Fibroblast of the aortic adventitia (primary cell): ENCODE data around the gene CALCOCO1. TPM values are rescaled to one million over a fixed set of nuclear protein-coding genes. Genes with fewer than 3 reads are reported as not detected.

Source experiments
- DNase-seq: peaks from one replicate; pipeline ENCODE4 v3.0.0-alpha.2; 2010; ENCODE audit warnings: low read depth
- H3K4me3 ChIP-seq: 2 replicates; pipeline ENCODE4 v1.5.1; 2011; ENCODE audit warnings: low read depth, mild to moderate bottlenecking, control low read depth, low read length, moderate library complexity
- total RNA-seq: library from RNA; depleted of rRNA; stranded (reverse); fragments of >200 nt; gene quantifications from 2 replicates; pipeline ENCODE4 v1.2.3, GENCODE V29; 2012; ENCODE audit warnings: low replicate concordance
- TF ChIP-seq, protein P1 (sequence below): IDR thresholded peaks from 2 replicates; pipeline ENCODE4 v1.5.1; 2011; ENCODE audit warnings: mild to moderate bottlenecking, low read length, control low read depth, inconsistent platforms; ENCODE audit not compliant: insufficient read depth

Gene CALCOCO1
- total RNA-seq, 1 donor = 96.2 TPM

- peak; percentile 72 for DNase-seq
- TF ChIP-seq, protein P1, sequence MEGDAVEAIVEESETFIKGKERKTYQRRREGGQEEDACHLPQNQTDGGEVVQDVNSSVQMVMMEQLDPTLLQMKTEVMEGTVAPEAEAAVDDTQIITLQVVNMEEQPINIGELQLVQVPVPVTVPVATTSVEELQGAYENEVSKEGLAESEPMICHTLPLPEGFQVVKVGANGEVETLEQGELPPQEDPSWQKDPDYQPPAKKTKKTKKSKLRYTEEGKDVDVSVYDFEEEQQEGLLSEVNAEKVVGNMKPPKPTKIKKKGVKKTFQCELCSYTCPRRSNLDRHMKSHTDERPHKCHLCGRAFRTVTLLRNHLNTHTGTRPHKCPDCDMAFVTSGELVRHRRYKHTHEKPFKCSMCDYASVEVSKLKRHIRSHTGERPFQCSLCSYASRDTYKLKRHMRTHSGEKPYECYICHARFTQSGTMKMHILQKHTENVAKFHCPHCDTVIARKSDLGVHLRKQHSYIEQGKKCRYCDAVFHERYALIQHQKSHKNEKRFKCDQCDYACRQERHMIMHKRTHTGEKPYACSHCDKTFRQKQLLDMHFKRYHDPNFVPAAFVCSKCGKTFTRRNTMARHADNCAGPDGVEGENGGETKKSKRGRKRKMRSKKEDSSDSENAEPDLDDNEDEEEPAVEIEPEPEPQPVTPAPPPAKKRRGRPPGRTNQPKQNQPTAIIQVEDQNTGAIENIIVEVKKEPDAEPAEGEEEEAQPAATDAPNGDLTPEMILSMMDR = no peak
- peak overlapping the region; percentile 35 for H3K4me3 ChIP-seq
Measured at GRCh38 chr12:53659571-53659981, 67.7 kb downstream of the CALCOCO1 start.

DNA sequence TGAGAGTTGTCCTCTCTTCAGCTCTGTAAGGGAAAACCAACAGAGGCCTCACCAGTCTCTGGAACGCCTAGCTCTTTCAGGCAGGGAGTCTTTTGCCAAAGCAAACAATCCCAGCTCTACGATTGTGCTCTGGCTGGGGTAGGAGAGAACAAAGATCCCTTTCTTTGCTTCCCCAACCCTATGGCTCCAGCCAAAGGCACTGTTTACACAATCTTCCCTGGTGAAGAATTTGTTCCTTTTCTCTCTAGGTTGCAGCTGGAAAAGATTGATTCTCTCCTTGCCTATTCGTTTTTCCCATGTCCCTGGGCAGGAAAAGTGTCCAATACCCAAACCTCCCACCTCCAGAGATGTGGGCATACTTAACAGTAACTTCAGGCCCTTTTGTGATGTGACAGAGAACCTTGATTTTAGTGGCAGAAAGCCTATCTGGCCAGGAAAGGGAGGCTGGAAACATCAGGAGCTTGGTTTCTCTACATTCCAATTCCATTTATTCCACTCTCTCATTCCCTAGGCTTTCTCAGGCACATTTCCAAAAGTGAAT, 68.2 kb downstream of the CALCOCO1 start:
- peak overlapping the region; percentile 1 for H3K4me3 ChIP-seq
- TF ChIP-seq, protein P1 = no peak
- DNase-seq = peak; percentile 94

Other genes starting within 250 kb of the CALCOCO1 start
- 32.1 and 118 TPM in 2 replicates for gene MAP3K12, start 228.0 kb downstream of the CALCOCO1 start, total RNA-seq
- gene TARBP2, start 226.2 kb downstream of the CALCOCO1 start, total RNA-seq = 32.4 and 43.9 TPM in 2 replicates
- not detected in 2 replicates for gene NPFF, start 220.0 kb downstream of the CALCOCO1 start, total RNA-seq
- 16.3 and 28.6 TPM in 2 replicates for gene ATF7, start 101.1 kb downstream of the CALCOCO1 start, total RNA-seq
- 45.2 and 147 TPM in 2 replicates for gene ATP5MC2, start 51.4 kb downstream of the CALCOCO1 start, total RNA-seq
- not detected in 2 replicates for gene CISTR, start 24.5 kb upstream of the CALCOCO1 start, total RNA-seq
- not detected in 2 replicates for gene HOXC13, start 211.4 kb upstream of the CALCOCO1 start, total RNA-seq
- not detected in 2 replicates for gene HOXC12, start 227.5 kb upstream of the CALCOCO1 start, total RNA-seq
- not detected in 2 replicates for gene HOXC11, start 245.7 kb upstream of the CALCOCO1 start, total RNA-seq
- gene HOTAIR, start 247.5 kb upstream of the CALCOCO1 start, total RNA-seq = not detected in 2 replicates